GM18526 (cell line): ENCODE results near the gene SLC6A3.

Source experiments
- POLR2A ChIP-seq: IDR thresholded peaks from 3 replicates; pipeline ENCODE4 v1.6.1; 2011; ENCODE audit not compliant: insufficient read length; ENCODE audit errors: extremely low read depth

SLC6A3 gene

DNA sequence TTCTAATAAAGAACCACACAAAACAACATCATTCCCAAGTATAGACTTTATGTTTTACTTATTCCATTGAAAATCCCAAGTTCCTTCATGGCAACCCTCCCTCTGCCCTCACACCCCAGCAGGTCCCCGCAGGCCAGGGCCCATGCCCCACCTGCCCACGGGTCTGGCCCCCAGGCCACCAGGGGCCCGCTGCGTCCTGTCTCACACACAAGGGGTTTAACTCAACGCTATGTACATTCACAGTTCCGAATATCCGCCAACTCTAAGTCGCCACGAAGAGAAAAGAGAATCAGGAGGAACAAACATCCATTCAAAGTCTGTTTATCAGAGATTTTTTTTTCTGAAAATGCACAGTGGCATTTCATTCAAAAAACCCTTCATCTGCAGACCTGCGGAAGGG is 16.2 kb upstream of the SLC6A3 start:
- no peak for TF ChIP-seq POLR2A

DNA sequence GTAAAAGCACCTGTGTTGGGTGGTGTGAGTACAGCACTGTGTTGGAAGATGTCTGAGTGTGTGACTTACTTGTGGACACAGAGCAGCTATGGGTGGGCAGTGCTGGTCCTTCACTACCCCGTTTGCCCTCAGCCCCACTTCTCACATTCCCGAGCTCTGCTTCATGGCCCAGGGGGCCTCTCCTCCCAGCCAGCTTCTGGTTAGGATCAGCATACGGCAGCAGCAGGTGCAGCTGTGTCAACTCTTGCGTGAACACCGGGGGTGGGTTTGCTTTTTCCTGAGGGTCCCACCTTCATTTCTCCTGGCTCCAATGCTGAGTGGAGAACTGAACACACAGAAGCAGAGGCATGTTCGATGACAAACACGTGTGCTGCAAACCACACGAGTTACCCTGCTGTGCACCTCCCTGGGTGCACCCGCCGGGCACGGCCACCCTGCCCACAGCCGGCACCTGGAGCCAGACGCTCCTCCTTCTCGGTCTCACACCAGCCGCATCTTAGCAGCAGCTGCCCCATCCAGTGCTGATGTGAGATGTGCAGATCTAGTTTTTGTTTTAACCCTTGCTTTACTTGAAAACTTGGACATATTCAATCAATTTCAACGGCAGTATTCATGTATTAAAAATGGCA is 14.9 kb upstream of the SLC6A3 start:
- no peak for TF ChIP-seq POLR2A

DNA sequence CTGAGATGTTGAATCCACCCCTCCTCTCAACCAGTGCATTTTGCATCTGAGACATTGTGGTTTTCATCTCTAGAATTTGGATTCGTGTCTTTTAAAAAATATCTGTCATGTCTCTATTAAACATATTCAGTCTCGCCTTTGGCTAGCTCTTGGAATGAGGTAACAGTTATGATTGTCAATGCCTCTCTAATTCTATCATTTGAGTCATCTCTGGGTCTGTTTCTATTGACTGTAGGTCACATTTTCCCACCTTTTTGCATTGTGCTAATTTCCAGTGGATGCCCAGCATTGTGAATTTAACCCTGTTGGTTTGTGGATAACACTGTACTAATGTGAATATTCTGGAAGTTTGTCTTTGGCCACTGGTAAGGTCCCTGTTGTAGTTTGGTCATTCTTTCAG is 8.4 kb upstream of the SLC6A3 start:
- TF ChIP-seq POLR2A = no peak

DNA sequence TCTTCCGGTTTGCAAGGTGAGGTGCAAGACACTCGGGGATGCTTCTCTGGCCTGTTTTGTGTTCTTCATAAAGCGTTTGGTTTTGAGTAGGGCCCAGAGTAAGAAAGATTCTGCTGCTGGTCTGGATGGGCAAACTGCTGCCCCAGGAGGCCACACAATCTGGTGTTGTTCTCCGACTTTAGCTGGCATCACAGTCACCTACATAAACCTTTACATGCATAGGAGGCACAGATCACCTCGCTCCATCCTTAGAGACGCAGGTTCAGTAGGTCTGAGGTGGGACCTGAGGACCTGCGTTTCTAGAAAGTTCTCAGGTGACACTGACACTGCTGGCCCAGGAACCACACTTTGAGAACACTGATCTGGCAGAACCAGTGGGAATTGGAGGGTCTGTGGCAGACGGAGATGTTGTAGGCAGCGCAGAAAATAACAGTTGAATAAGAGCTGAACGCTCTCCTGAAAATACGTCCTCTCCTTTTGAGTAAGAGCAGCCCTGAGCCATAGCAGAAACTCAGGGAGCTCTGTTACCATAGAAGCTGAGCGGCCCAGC is 3.9 kb upstream of the SLC6A3 start:
- TF ChIP-seq POLR2A = no peak

DNA sequence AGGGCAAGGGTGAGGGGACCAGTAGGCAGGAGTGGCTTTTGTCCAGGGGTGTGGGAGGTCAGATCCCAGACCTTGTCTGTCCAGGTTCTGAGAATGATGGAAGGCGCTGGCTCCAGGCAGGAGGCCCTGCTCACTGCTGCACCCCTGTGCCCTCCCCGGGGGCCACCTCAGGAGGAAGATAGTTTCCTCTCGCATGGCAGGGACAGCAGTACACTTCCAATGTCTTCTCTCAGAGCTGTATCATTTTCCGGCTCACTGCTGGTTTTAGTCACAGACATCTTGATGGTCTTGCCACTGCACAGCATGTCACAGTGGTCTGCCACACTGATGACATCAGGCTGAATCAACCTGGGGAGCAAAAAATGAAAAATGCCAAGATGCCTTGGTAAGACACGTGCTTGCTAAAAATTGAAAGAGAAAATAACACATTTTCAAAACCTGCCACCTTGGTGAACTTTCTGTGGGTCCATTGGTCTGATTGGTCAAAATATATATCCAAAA is 3.3 kb upstream of the SLC6A3 start:
- TF ChIP-seq POLR2A = no peak

DNA sequence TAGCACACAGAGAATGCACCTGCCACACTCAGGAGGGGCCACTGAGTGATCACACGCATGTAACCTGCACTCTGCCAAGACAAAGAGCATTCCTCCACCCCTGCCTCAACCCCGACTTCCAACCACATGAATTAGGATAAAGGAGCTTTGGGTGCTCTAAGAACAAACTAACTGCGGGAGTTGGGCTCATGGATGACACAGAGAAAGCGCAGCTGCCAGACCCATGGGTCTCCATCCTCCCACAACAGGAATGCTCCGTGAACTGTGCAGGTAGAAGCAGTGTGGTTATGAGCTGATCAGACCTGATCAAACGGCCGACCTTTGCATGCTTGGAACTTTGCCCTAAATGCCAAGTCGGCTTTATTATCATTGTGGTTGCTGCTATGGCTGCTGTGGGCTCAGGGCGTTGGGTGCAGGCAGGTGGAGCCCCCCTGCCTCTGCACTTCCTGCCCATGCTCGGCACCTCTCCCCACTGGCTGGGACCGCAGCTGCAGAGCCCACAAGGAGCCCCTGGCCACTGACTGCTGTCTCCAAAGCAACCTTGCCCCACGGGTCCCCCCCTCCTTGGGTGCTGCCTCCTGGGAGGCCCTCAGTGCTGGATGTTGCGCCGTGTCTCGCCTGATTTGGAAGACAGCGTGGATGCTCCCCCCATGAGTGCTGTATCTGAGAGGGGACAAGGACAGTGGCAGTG is 2.6 kb upstream of the SLC6A3 start:
- no peak for TF ChIP-seq POLR2A

DNA sequence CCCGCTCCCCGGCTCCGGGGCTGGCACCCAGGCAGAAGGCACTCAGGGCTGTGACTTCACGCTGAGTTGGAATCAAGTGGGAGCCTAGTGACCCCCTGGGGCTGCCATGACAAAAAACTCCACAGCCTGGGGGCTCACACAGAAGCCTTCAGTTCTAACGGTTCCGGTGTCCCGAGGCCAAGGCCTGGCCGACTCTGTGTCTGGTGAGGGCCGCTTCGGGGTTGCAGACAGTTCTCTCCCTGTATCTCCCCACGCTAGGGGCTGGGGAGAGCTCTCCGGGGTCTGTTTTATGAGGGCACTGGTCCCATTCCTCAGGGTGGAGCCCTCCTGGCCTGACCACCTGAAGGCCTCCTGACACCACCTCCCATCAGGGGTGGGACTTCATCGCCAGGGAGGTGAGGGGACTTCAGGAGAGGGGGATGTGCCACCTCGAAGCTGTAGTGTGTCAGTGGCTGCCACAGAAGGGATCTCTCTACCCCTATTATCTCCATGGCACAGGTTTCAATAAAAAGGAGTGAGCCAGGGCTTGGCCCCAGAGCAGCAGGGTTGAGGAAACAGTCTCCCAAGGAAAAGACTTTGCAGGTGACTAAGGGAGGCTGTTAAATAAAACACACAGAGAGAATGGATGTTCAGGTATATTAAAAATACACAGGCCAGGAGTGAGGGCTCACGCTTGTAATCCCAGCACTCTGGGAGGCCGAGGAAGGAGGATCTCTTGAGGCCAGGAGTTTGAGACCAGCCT is 1.5 kb upstream of the SLC6A3 start:
- no peak for TF ChIP-seq POLR2A

DNA sequence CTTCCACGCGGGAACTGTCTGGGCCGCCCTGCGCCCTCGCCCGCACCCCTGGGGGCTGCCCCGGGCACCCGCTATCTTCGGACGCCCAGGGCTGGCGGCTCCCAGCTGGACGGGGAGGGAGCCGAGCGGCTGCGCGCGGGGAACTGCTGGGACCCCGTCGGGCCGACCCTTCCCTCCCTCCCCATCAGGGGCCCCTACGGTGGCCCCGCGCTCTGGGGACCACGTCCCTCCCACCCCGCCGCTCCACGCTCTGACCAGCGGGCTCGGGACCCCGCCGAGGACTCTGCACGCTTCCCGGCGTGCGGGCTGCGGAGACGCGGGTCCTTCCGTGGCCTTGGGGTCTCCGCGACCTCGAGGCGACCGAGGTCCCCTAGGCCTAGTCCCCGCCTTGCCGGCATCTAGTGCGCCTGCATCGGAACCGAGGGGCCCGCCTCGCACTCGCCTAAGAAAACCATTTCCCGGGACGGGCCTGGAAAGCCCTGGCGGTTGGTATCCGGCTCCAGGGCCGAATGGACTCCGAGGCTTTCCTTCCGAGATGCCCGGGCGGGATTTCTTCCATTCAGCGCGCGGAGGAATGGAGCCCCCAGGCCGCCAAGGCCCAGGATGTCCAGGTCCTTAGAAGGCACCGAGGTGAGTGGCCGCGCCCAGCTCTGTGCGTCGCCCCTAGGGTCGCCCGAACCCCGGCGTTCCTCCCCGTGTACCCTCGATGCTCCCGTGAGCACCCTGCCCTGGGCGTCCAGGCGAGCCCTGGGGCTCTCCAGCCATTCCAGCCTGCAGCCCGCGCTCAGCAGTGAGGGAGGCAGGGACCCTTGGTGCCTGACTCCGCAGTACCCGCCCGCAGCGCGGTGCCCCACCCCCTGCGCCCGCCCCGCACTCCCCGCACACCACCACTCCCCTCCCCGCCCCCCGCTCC is 705 bp upstream of the SLC6A3 start:
- TF ChIP-seq POLR2A = no peak

DNA sequence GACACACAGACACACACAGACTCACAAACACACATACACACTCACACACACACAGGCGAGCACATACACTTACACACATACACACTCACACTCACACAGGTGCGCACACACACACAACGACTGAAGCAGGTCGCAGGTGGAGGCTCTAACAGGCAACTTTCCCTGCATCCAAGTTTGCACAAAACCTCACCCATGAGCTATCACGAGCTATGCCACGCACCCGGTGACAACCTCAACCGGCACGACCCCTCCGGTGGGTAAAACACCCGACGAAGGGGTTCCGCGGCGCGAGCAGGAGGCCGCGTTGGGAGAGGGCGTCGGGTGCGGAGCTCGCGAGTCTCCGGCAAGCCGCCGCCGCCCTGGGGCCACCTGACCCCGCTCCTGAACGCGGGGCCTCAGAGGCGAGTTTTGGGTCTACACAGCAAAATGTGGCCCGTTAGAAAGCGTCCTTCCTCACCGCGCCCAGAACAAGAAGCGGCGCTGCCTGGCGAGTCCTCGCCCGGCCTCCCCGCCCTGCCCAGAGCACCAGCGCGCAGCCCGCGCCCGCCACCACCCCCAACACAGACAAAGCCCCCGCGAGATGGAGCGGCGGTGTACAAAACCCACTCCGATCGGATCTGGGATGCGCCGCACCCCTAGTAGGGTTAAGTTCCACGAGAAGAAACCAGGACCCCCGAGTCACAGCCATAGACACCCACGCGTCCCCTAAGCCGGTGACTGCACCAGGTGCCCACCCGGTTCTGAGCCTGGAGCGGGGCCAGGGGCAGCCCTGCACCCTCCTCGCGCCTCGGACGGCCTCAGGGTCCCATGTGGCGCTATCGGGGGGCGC is 665 bp downstream of the SLC6A3 start:
- TF ChIP-seq POLR2A = no peak

DNA sequence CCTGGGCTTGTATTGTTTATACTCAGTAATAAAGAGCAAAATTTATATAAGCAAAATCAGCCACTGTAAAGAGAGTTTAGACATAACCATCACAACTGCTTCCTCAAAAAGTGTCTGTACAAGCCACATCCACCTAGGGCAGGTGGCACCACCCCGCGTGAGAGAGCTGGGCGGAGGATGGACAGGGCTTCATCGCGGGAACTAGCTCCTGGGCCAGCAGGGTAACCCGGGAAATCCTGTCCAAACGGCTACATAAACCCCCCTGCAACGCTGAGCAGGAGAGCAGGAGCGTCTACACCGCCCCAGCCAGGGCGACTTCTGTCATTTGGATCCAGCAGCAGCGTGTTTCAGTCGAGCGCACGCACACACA is 1.3 kb downstream of the SLC6A3 start:
- TF ChIP-seq POLR2A = no peak

DNA sequence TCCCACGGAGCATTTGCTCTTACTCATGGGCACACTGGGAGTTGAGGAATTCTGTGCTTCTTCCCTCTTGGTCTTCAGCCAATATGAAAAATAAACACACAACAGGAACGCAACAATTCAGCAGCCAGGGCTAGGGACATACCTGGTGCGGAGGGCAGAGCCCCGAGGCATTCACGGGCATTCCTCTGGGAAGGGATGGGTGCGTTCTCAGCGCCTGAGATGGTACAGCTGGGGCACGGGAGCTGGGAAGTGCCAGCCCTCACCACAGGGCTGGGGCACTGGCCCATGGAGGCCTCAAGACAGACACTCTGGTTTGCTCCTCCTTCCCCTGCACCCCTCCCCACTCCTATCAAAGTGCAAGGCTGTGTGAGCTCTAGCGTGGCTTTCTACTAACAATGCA is 2.1 kb downstream of the SLC6A3 start:
- no peak for TF ChIP-seq POLR2A

DNA sequence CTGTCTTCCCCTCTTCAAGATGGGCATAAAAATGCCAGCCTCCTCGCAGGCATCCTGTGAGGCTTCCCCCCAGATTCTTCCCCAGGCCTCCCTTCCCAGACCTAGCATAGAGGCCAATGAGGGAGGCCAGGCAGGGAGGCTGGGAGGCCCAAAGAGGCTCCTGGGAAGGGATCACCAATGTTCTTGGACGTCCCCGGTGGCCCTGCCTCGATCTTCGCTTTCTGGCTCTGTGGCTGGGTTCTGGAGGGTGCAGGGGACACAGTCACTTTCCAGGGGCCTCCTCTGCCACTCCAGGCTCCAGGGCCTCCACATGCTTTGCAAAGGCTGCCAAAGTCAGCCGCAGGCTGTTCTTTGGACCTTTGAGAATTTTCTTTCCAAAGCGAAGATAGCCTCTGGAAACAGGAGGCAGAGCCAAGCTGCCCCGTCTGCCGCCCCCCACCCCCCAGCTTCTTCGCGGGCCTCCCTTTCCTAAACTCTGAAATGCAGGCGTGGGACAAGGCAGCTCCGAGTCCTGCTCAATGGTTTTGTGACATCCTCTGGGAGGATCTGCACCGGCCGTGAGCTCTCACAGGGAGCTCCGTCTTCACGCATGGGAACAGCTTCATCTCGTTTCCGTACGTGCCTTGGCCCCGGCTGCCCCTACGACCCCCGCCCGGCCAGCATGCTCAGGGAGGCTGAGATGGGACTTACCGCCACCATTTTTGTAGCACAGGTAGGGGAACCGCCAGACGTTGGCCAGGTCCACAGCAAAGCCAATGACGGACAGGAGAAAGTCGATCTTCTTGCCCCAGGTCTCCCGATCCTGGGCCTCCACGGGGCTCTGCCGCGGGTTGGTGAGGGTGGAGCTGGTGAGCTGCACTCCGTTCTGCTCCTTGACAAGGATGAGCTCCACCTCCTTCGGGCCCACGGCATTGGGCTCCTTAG is 2.8 kb downstream of the SLC6A3 start:
- TF ChIP-seq POLR2A = no peak
